VCaP (cell line): Measurements from ENCODE around the gene TGM6.

Experiments used
- H3K27ac ChIP-seq: fragments of 450-650 bp; 2 replicates; pipeline ENCODE4 v1.5.1; 2017
- CTCF ChIP-seq: fragments of 450-650 bp; conservative IDR thresholded peaks from 2 replicates; pipeline ENCODE4 v1.5.1; 2017; ENCODE audit warnings: mild to moderate bottlenecking, moderate library complexity

Gene TGM6

GRCh38 chr20:2380601-2381000, at the start of gene TGM6:
Gene TGM6, plus strand, starts transcription at chr20:2380901. Its CDS starts 68 bp downstream, at chr20:2380969.
- H3K27ac ChIP-seq = no peak within 1 kb of the TSS
- no peak for TF ChIP-seq CTCF

GRCh38 chr20:2331106-2331505, 49.6 kb upstream of the TGM6 start:
- TF ChIP-seq CTCF = no peak
- no peak overlapping the region for H3K27ac ChIP-seq

- TF ChIP-seq CTCF = no peak
- no peak overlapping the region for H3K27ac ChIP-seq
These were observed 48.7 kb upstream of the TGM6 start for GRCh38 chr20:2331901-2332565.

- no peak overlapping the region for H3K27ac ChIP-seq
These were observed 48.0 kb upstream of the TGM6 start for GRCh38 chr20:2332711-2333110.

GRCh38 chr20:2333821-2334220, 46.9 kb upstream of the TGM6 start:
- TF ChIP-seq CTCF = no peak
- H3K27ac ChIP-seq = no peak overlapping the region

More at GRCh38 chr20:2332711-2333110, 48.0 kb upstream of the TGM6 start:
- TF ChIP-seq CTCF = no peak

GRCh38 chr20:2335096-2335870, 45.4 kb upstream of the TGM6 start:
- no peak for TF ChIP-seq CTCF
- no peak overlapping the region for H3K27ac ChIP-seq

GRCh38 chr20:2336471-2336870, 44.2 kb upstream of the TGM6 start:
- H3K27ac ChIP-seq = peak overlapping the region; percentile 28; the same call in 1 of the 2 replicates
- no peak for TF ChIP-seq CTCF
